MM.1S (cell line): ENCODE results near the gene SPAG17.

Source experiments
- DNase-seq: peaks from one replicate; pipeline ENCODE4 v3.0.0-alpha.2; 2015
- H2AFZ ChIP-seq: fragments of 300-600 bp; sonication (generic); 2 replicates; pipeline ENCODE4 v1.6.0; 2016; ENCODE audit warnings: antibody characterized with exemption, low read length
- H3F3A ChIP-seq: fragments of 300-600 bp; sonication (generic); 2 replicates; pipeline ENCODE4 v1.6.1; 2016; ENCODE audit warnings: mild to moderate bottlenecking, antibody characterized with exemption, low read length, moderate library complexity, mixed read lengths; ENCODE audit not compliant: insufficient read depth
- H3K27ac ChIP-seq: fragments of 300-600 bp; sonication (generic); 2 replicates; pipeline ENCODE4 v1.5.1; 2016; ENCODE audit warnings: mild to moderate bottlenecking, low read length
- H3K27me3 ChIP-seq: fragments of 300-600 bp; sonication (generic); replicated peaks from 2 replicates; pipeline ENCODE4 v1.6.0; 2016; ENCODE audit warnings: low read length; ENCODE audit not compliant: insufficient read depth
- H3K36me3 ChIP-seq: fragments of 300-600 bp; sonication (generic); replicated peaks from 2 replicates; pipeline ENCODE4 v1.6.1; 2016; ENCODE audit warnings: mild to moderate bottlenecking, low read length, mixed read lengths; ENCODE audit not compliant: insufficient read depth
- H3K4me1 ChIP-seq: fragments of 300-600 bp; sonication (generic); 2 replicates; pipeline ENCODE4 v1.6.1; 2016; ENCODE audit warnings: low read length, mixed read lengths
- H3K4me2 ChIP-seq: fragments of 300-600 bp; sonication (generic); 2 replicates; pipeline ENCODE4 v1.6.0; 2016; ENCODE audit warnings: low read depth, low read length
- H3K4me3 ChIP-seq: fragments of 300-600 bp; sonication (generic); 2 replicates; pipeline ENCODE4 v1.5.1; 2016; ENCODE audit warnings: low read length, mixed read lengths
- H3K79me2 ChIP-seq: fragments of 300-600 bp; sonication (generic); 2 replicates; pipeline ENCODE4 v1.6.1; 2016; ENCODE audit warnings: mixed run types, low read length, mixed read lengths
- H3K9ac ChIP-seq: fragments of 300-600 bp; sonication (generic); 2 replicates; pipeline ENCODE4 v1.6.1; 2016; ENCODE audit warnings: low read length, mixed read lengths
- H3K9me2 ChIP-seq: fragments of 300-600 bp; sonication (generic); replicated peaks from 2 replicates; pipeline ENCODE4 v1.6.1; 2016; ENCODE audit warnings: mild to moderate bottlenecking, low read length, mixed read lengths; ENCODE audit not compliant: insufficient read depth
- H3K9me3 ChIP-seq: fragments of 300-600 bp; sonication (generic); replicated peaks from 2 replicates; pipeline ENCODE4 v1.6.1; 2016; ENCODE audit warnings: mild to moderate bottlenecking, low read length, mixed read lengths; ENCODE audit not compliant: insufficient read depth
- H4K20me1 ChIP-seq: fragments of 300-600 bp; sonication (generic); 2 replicates; pipeline ENCODE4 v1.6.1; 2016; ENCODE audit warnings: mild to moderate bottlenecking, low read length, moderate library complexity, mixed read lengths; ENCODE audit not compliant: insufficient read depth
- EZH2 ChIP-seq: fragments of 300-600 bp; sonication (generic); optimal IDR thresholded peaks from 2 replicates; pipeline ENCODE3; 2017; ENCODE audit warnings: low read depth, mild to moderate bottlenecking, antibody characterized with exemption, low read length, mixed read lengths
- EZH2phosphoT487 ChIP-seq: fragments of 300-600 bp; sonication (generic); IDR thresholded peaks from 2 replicates; pipeline ENCODE4 v1.6.1; 2018; ENCODE audit warnings: antibody characterized with exemption, low read length
- TF ChIP-seq, protein P1 (sequence below): fragments of 300-600 bp; sonication (generic); IDR thresholded peaks from 2 replicates; pipeline ENCODE4 v1.5.1; 2016; ENCODE audit warnings: antibody characterized with exemption, low read length, mixed read lengths

SPAG17 gene

DNA sequence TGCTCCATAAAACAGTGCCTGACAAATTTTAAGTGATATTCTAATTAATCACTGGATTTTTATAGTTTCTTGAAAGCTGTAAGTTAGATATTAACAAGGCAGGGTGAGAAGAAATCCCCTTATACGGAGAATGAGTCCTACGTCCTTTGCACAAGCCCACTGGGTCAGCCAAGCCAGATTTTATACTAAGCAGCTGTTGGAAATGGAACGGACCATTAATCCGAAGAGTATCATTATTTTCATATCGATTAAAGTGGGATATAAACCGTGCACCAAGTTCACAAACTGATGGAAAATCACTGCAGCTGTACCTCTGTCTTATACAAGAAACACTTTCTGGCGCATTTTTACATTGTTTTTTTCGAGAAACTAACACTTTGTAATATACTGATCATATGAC is 35.2 kb downstream of the SPAG17 start:
- Histone ChIP-seq H3K4me1 (no peaks in the 10 kb centered on the region), H3K9me3 (no peaks in the 10 kb centered on the region), H3K4me2 (no peak overlapping the region), H3K9ac (no peak overlapping the region), H3K27me3 (no peaks in the 10 kb centered on the region), H3K4me3 (no peak overlapping the region), H3K36me3 (no peaks in the 10 kb centered on the region), H2AFZ (no peak overlapping the region), H3K9me2 (no peaks in the 10 kb centered on the region), H3F3A (no peaks in the 10 kb centered on the region), H3K27ac (no peak overlapping the region), H4K20me1 (no peaks in the 10 kb centered on the region), H3K79me2 (no peaks in the 10 kb centered on the region)
- no peak for DNase-seq
- TF ChIP-seq EZH2 (no peak), EZH2phosphoT487 (no peak)
- TF ChIP-seq, protein P1, sequence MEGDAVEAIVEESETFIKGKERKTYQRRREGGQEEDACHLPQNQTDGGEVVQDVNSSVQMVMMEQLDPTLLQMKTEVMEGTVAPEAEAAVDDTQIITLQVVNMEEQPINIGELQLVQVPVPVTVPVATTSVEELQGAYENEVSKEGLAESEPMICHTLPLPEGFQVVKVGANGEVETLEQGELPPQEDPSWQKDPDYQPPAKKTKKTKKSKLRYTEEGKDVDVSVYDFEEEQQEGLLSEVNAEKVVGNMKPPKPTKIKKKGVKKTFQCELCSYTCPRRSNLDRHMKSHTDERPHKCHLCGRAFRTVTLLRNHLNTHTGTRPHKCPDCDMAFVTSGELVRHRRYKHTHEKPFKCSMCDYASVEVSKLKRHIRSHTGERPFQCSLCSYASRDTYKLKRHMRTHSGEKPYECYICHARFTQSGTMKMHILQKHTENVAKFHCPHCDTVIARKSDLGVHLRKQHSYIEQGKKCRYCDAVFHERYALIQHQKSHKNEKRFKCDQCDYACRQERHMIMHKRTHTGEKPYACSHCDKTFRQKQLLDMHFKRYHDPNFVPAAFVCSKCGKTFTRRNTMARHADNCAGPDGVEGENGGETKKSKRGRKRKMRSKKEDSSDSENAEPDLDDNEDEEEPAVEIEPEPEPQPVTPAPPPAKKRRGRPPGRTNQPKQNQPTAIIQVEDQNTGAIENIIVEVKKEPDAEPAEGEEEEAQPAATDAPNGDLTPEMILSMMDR, result no peak

DNA sequence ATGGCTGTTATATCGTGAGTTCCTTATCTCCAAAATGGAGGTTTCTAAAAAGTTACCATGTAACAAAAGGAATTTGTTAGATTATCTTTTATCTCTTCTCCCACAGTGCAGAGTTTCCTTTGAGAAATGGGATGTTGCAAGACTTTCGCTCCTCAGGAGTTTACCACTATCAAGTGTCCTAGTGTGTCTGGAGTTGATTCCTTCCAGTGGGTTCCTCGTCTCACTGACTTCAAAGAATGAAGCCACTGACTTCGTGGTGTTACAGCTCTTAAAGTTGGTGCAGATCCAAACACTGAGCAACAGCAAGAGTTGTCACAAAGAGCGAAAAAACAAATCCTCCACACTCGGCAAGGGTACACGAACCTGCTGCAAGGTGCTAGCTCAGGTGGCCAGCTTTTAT is 37.0 kb downstream of the SPAG17 start:
- H3K79me2 ChIP-seq, result no peaks in the 10 kb centered on the region
- no peaks in the 10 kb centered on the region for H4K20me1 ChIP-seq
- no peaks in the 10 kb centered on the region for H3K9me3 ChIP-seq
- H3K4me1 ChIP-seq, result no peaks in the 10 kb centered on the region
- no peak overlapping the region for H2AFZ ChIP-seq
- H3K4me2 ChIP-seq, result no peak overlapping the region
- no peak overlapping the region for H3K4me3 ChIP-seq
- no peak overlapping the region for H3K9ac ChIP-seq
- H3F3A ChIP-seq, result no peaks in the 10 kb centered on the region
- H3K27ac ChIP-seq, result no peak overlapping the region
- no peaks in the 10 kb centered on the region for H3K36me3 ChIP-seq
- DNase-seq, result no peak
- H3K27me3 ChIP-seq, result no peaks in the 10 kb centered on the region
- H3K9me2 ChIP-seq, result no peaks in the 10 kb centered on the region
- no peak for TF ChIP-seq EZH2phosphoT487
- TF ChIP-seq EZH2, result no peak
- TF ChIP-seq, protein P1, result no peak

DNA sequence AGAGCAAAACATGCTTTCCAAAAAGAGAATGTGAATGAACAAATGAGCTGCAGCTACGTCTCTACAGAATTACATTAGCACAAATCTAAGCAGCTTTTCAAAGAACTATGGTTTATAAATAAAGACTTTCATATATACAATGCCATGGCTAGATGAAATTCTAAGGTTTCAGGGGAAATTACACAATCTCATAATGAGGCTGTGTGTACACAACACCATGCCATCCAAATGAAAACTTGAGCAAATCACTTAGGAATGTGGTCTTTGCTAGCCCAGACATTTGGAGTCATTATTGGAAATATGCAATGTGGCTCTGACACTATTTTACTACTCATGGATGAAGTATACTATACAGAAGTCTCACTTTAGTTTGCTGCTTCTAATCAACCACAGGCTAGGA is 37.5 kb downstream of the SPAG17 start:
- no peaks in the 10 kb centered on the region for H3K36me3 ChIP-seq
- H3K27me3 ChIP-seq, result no peaks in the 10 kb centered on the region
- DNase-seq, result no peak
- no peaks in the 10 kb centered on the region for H4K20me1 ChIP-seq
- no peaks in the 10 kb centered on the region for H3F3A ChIP-seq
- TF ChIP-seq, protein P1, result no peak
- TF ChIP-seq EZH2phosphoT487 (no peak), EZH2 (no peak)
- no peaks in the 10 kb centered on the region for H3K9me2 ChIP-seq
- H3K4me3 ChIP-seq, result no peak overlapping the region
- no peak overlapping the region for H2AFZ ChIP-seq
- H3K79me2 ChIP-seq, result no peaks in the 10 kb centered on the region
- no peak overlapping the region for H3K9ac ChIP-seq
- no peak overlapping the region for H3K27ac ChIP-seq
- no peaks in the 10 kb centered on the region for H3K9me3 ChIP-seq
- H3K4me2 ChIP-seq, result no peak overlapping the region
- H3K4me1 ChIP-seq, result no peaks in the 10 kb centered on the region
